K562 (cell line): ENCODE data around the gene VTA1. TPM values are rescaled to one million over a fixed set of nuclear protein-coding genes. Genes with fewer than 3 reads are reported as not detected.

ENCODE experiments used
- CREB3 ChIP-seq: fragments of 450-650 bp; conservative IDR thresholded peaks from 2 replicates; pipeline ENCODE4 v1.6.1; 2016; ENCODE audit warnings: missing genetic modification characterization, low read depth, mild to moderate bottlenecking, missing compliant biosample characterization, moderate library complexity
- DPF2 ChIP-seq: fragments of 450-650 bp; IDR thresholded peaks from 2 replicates; pipeline ENCODE4 v1.6.1; 2016
- HCFC1 ChIP-seq: IDR thresholded peaks from 2 replicates; pipeline ENCODE4 v1.6.1; 2012; ENCODE audit warnings: low read depth, low read length, improper control_type of control experiment
- JUND ChIP-seq, 2 experiments: IDR thresholded peaks; 2 replicates in 1 of 2; 3 replicates in 1 of 2; pipeline ENCODE4 v1.6.1; 2011; ENCODE audit warnings: borderline replicate concordance in 2 of 2, low read depth in 2 of 2, low read length in 2 of 2, improper control_type of control experiment in 1 of 2, missing biosample characterization in 1 of 2, missing genetic modification characterization in 1 of 2, missing genetic modification reagents in 1 of 2
- NR2F6 ChIP-seq: fragments of 450-650 bp; formaldehyde crosslinking; IDR thresholded peaks from 2 replicates; pipeline ENCODE4 v1.4.0; 2020; ENCODE audit warnings: mild to moderate bottlenecking
- OTX1 ChIP-seq: fragments of 450-650 bp; formaldehyde crosslinking; IDR thresholded peaks from 2 replicates; pipeline ENCODE4 v1.4.0; 2022; ENCODE audit warnings: mild to moderate bottlenecking
- PBX2 ChIP-seq, 2 experiments: IDR thresholded peaks in 1 of 2; conservative IDR thresholded peaks in 1 of 2; 2 replicates each; pipeline ENCODE4 v1.6.1; 2016; ENCODE audit warnings: low read depth in 2 of 2, mild to moderate bottlenecking in 1 of 2, missing compliant biosample characterization in 1 of 2, missing genetic modification characterization in 1 of 2, moderate library complexity in 1 of 2
- RFX5 ChIP-seq: IDR thresholded peaks from 2 replicates; pipeline ENCODE4 v1.6.1; 2011; ENCODE audit warnings: low read depth, mild to moderate bottlenecking, improper control_type of control experiment, low read length
- SNIP1 ChIP-seq: fragments of 450-650 bp; IDR thresholded peaks from 2 replicates; pipeline ENCODE4 v1.7.1; 2017; ENCODE audit warnings: low read depth, mild to moderate bottlenecking
- WHSC1 ChIP-seq: IDR thresholded peaks from one replicate; pipeline ENCODE4 v1.6.1; 2012; ENCODE audit warnings: low read length, control low read depth, inconsistent platforms
- ZBTB9 ChIP-seq: fragments of 450-650 bp; formaldehyde crosslinking; IDR thresholded peaks from 2 replicates; pipeline ENCODE4 v1.4.0; 2020; ENCODE audit warnings: mild to moderate bottlenecking, moderate library complexity
- ZMIZ1 ChIP-seq, 2 experiments: fragments of 150-350 bp in 1 of 2; IDR thresholded peaks; 2 replicates each; pipeline ENCODE4 v1.6.1; 2012 to 2016; ENCODE audit warnings: low read depth in 2 of 2, low read length in 2 of 2, mild to moderate bottlenecking in 1 of 2, moderate library complexity in 1 of 2
- ZNF143 ChIP-seq: sonication (generic); formaldehyde crosslinking; IDR thresholded peaks from 2 replicates; pipeline ENCODE4 v1.9.0; 2022; ENCODE audit warnings: mild to moderate bottlenecking, missing genetic modification reagents
- ZNF282 ChIP-seq: sonication (generic); formaldehyde crosslinking; IDR thresholded peaks from 2 replicates; pipeline ENCODE4 v1.8.1; 2023; ENCODE audit warnings: missing genetic modification reagents
- ZNF75A ChIP-seq: fragments of 450-650 bp; formaldehyde crosslinking; IDR thresholded peaks from 2 replicates; pipeline ENCODE4 v1.4.0; 2020; ENCODE audit warnings: mild to moderate bottlenecking
- polyA plus RNA-seq, 8 experiments: library from polyadenylated mRNA; depleted of rRNA in 4 of 8; stranded (reverse) in 5 of 8; unstranded in 3 of 8; fragments of >200 nt; fragmentation: Nextera tagmentation in 2 of 8; fragmentation: Illumina TruSeq in 1 of 8; extraction: Ambion mirVana in 2 of 8; extraction: Trizol in 1 of 8; gene quantifications; 2 replicates each; pipeline versions ENCODE4 v1.2.1 to v1.2.3, GENCODE V29; 2011 to 2014; ENCODE audit warnings: inconsistent platforms in 1 of 8, missing spikeins in 1 of 8
- total RNA-seq, 7 experiments: library from RNA; depleted of rRNA in 6 of 7; stranded (reverse); fragments of >200 nt in 6 of 7; fragmentation: Illumina TruSeq in 2 of 7; extraction: Trizol in 2 of 7; gene quantifications; 2 replicates each; pipeline versions ENCODE4 v1.2.1 to v1.2.3, GENCODE V29; 2011 to 2021; ENCODE audit warnings: low replicate concordance in 1 of 7

Gene VTA1
- total and polyA plus RNA-seq, 9 of the 15 experiments (the other 6 are each of a cell fraction or from before 2014, with no cell fraction given): 47.8 to 182 (median 84.6) TPM

GRCh38 chr6:142146828-142147662, at the start of gene VTA1, which contains the start of gene NMBR (continued):
- no peak for TF ChIP-seq RFX5
- no peak for TF ChIP-seq ZNF75A (CRISPR knock-in tag)
- no peak for TF ChIP-seq ZNF143 (CRISPR knock-in tag)
- no peak for TF ChIP-seq OTX1 (CRISPR knock-in tag)
- no peak for TF ChIP-seq CREB3 (tag)
- TF ChIP-seq WHSC1: no peak
- TF ChIP-seq NR2F6 (CRISPR knock-in tag): no peak
- TF ChIP-seq SNIP1: peak; percentile 61; the same call in 1 of the 2 replicates
- no peak for TF ChIP-seq PBX2 (CRISPR knock-in tag; IDR thresholded peaks at IDR 0.05; ENCODE audit: low read depth)
- TF ChIP-seq PBX2 (tag; conservative IDR thresholded peaks at IDR 0.05; ENCODE audit: low read depth): no peak
- peak; percentile 16; the same call in 1 of the 2 replicates for TF ChIP-seq ZBTB9 (CRISPR knock-in tag)
- peak in 1 of 2 experiments; percentile 75; a peak in 2 of 4 replicates for TF ChIP-seq ZMIZ1 (IDR thresholded peaks at IDR 0.05; ENCODE audit: low read depth in 2 of 2, low read length in 2 of 2)
- TF ChIP-seq DPF2: peak; percentile 60; the same call in 1 of the 2 replicates
- TF ChIP-seq HCFC1: peak; percentile 80
- no peak for TF ChIP-seq ZNF282 (CRISPR knock-in tag)
- TF ChIP-seq JUND (IDR thresholded peaks at IDR 0.05; ENCODE audit: borderline replicate concordance, low read depth, low read length): peak; percentile 78
- TF ChIP-seq JUND (tag; IDR thresholded peaks at IDR 0.05; ENCODE audit: borderline replicate concordance, low read depth, low read length): peak; percentile 58; the same call in 1 of the 3 replicates
